ENCODE measurements around the gene SPAG16.

Gene SPAG16

DNA sequence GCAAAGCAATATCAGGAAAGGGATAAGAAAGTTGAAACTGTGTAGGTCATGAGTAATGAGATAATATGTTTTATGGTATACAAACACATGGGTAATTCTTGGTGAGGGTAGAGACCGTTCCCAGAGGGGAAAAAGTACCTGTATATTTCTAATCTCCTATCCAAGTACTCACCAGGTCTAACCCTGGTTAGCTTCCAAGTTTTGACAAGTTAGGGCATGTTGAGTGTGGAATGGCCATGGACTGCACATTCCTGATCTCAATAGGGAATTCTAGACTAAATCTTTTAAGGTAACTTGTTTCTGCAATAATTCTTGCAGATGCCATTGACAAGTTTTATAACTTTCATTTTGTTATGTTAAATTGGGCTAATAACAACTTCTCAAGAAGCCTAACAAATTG, 216.6 kb downstream of the SPAG16 start:
- H3K4me1 Mint-ChIP-seq = no peaks in the 10 kb centered on the region
- no peak overlapping the region for H3K27ac Mint-ChIP-seq
- no peak overlapping the region for H3K4me3 Mint-ChIP-seq
- DNase-seq = no peak
- no peaks in the 10 kb centered on the region for H3K9me3 Mint-ChIP-seq
- ATAC-seq = no peak
- H3K27me3 Mint-ChIP-seq = no peaks in the 10 kb centered on the region

DNA sequence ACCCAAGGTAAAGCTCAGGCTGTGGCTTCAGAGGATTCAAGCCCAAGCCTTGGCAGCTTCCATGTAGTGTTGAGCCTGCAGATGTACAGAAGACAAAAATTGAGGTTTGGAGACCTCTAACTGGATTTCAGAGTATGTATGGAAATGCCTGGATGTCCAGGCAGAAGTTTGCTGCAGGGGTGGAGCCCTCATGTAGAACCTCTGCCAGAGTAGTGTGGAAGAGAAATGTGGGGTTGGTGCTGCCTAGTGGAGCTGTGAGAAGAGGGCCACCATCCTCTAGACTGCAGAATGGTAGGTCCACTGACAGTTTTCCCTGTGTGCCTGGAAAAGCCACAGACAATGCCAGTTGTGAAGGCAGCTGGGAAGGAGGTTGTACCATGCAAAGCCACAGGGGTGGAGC, 239.9 kb downstream of the SPAG16 start:
- no peak overlapping the region for H3K4me3 Mint-ChIP-seq
- no peak for DNase-seq
- H3K27me3 Mint-ChIP-seq = no peaks in the 10 kb centered on the region
- no peaks in the 10 kb centered on the region for H3K4me1 Mint-ChIP-seq
- H3K27ac Mint-ChIP-seq = no peak overlapping the region
- H3K9me3 Mint-ChIP-seq = peaks cover 26 to 40% of the 10 kb centered on the region in 2 donors
- no peak for ATAC-seq

DNA sequence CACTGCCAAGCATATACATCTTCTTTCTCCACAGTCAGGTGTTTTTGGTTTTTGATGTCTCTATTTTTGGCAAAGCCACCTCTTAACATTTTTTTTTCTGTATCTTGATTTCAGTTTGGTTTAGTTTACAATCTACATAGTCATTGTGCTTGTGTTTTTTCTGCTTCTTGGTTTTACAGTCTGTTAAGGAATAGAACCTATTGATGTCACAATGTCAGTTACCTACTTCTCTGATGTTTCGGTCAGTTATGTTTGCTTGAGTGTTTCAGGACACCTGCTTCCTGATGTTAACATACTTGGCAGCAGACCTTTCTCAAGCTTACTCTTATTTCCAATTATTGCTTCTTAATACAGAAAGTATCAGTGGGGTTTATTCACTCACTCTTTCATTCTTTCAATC, 253.3 kb downstream of the SPAG16 start:
- H3K27ac Mint-ChIP-seq = no peak overlapping the region
- no peak overlapping the region for H3K4me3 Mint-ChIP-seq
- no peaks in the 10 kb centered on the region for H3K27me3 Mint-ChIP-seq
- no peaks in the 10 kb centered on the region for H3K9me3 Mint-ChIP-seq
- DNase-seq = no peak
- no peak for ATAC-seq
- H3K4me1 Mint-ChIP-seq = no peaks in the 10 kb centered on the region

DNA sequence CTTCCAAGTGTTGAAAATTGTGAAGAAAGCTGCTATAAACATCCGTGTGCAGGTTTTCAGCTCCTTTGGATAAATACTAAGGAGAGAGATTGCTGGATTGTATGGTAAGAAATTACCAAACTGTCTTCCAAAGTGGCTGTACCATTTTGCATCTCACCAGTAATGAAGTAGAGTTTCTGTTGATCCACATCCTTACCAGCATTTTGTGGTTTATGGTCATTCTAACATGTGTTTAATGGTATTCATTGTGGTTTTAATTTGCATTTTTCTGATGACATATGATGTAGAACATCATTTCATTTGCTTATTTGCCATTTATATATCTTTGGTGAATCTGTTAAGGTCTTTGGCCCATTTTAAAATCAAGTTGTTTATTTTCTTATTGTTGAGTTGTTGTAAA, 260.7 kb downstream of the SPAG16 start:
- no peaks in the 10 kb centered on the region for H3K9me3 Mint-ChIP-seq
- no peaks in the 10 kb centered on the region for H3K27me3 Mint-ChIP-seq
- no peak overlapping the region for H3K4me3 Mint-ChIP-seq
- no peaks in the 10 kb centered on the region for H3K4me1 Mint-ChIP-seq
- H3K27ac Mint-ChIP-seq = no peak overlapping the region
- ATAC-seq = no peak
- no peak for DNase-seq

DNA sequence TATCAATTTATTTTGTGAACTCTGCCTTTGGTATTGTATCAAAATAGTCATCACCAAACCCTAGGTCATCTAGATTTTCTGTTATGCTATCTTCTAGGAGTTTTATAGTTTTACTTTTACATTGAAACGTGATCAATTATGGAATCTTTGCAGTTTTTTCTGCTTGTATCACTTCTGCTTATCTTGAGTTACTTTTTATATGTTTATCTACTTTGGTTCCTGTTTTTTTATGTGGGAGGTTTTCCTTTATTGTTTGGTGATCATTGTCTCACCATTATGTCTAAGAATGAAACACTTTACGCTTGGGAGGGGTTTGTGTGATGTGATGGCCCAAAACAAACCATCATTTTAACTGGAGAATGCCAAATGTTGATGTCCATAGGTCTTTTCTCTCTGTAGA, 261.2 kb downstream of the SPAG16 start:
- no peaks in the 10 kb centered on the region for H3K4me1 Mint-ChIP-seq
- no peaks in the 10 kb centered on the region for H3K9me3 Mint-ChIP-seq
- no peaks in the 10 kb centered on the region for H3K27me3 Mint-ChIP-seq
- H3K4me3 Mint-ChIP-seq = no peak overlapping the region
- ATAC-seq = no peak
- DNase-seq = no peak
- no peak overlapping the region for H3K27ac Mint-ChIP-seq

DNA sequence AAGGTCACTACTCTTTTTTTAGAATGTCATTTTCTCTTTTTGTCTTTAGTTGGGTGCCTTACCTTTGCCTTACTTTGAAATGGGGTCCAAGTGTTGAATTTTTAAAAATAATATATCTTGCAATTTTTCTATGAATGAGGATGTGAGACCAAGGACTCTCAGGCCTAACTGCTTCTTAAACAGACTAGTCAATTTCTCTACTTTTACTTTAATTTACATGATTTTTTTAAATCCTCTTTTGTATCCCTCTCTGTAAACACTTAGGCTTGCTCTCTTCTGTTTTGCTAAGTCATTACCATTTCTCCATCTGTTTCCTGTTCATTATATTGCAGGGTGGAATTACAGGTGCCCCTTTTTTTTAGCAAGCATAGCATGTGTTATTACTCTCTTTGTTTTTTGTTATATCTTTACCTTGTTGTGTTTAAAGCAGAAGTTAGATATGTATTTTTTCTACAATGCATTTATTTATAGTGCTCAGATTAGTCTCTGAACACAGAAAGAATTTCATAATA, 261.8 kb downstream of the SPAG16 start:
- Mint-ChIP-seq H3K27me3 (no peaks in the 10 kb centered on the region), H3K4me1 (no peaks in the 10 kb centered on the region), H3K27ac (no peak overlapping the region), H3K9me3 (no peaks in the 10 kb centered on the region), H3K4me3 (no peak overlapping the region)
- ATAC-seq (no peak), DNase-seq (no peak)

DNA sequence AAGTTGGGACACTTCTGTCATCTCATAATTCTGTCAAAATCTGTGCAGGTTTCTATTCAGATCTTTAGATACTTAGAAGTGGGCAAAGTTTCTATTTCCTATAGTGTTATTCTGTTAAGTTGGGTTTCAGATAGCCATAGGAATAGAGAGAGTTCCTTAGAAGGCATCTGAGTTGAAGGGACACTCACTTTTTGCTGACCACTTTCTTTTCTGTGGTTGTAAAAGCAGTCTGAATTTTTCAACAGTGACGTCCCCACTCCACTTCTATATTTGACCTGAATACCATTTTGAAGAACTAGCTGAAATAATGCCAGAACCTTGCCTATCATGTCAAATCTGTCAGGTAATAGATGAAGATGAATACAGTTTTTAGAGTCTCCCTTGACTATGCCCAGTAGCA, 267.3 kb downstream of the SPAG16 start:
- Mint-ChIP-seq H3K4me3 (no peak overlapping the region), H3K27ac (no peak overlapping the region), H3K9me3 (peaks cover 12 to 22% of the 10 kb centered on the region in 2 donors), H3K27me3 (no peaks in the 10 kb centered on the region), H3K4me1 (no peaks in the 10 kb centered on the region)
- no peak for ATAC-seq
- no peak for DNase-seq

DNA sequence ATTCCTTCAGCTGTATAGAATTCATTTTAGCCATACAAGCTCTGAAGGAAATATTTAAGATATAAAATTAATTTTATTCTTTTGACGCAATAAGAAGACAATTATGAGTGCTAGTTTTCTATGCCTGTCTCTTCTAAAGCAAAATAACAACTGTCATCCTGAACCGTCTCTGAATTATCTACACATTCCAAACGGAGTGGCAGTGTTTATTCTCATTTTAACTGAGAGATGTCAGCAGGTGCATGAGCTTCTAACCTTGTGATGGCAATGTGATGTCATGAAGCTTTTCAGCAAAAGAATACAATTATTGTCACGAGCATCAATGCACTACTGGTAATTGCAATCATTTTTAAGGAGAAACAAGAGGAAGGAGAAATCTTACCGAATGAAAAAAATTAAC, 274.8 kb downstream of the SPAG16 start:
- Mint-ChIP-seq H3K27me3 (no peaks in the 10 kb centered on the region), H3K4me1 (no peaks in the 10 kb centered on the region), H3K27ac (no peak overlapping the region), H3K9me3 (peaks cover 16 to 25% of the 10 kb centered on the region in 2 donors), H3K4me3 (no peak overlapping the region)
- DNase-seq = no peak
- ATAC-seq = no peak

DNA sequence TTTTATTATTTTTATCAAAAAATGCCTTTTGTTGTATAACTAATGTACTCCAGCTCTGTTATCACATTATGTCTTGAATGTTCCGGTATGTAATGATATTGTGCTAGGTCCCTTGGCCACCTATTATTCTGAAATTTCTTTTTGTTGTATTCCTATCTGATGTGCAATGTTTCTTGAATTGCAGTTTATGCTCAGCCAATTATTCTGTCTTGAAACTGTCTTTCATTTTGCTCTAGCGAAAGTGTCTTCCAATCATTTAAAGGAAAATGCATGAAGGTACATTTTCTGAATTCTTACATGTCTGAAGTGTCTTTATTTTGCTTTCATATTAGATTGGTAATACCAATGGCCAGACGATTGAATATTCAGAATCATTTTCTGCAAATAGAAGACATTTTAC, 277.5 kb downstream of the SPAG16 start:
- ATAC-seq (no peak), DNase-seq (no peak)
- H3K9me3 Mint-ChIP-seq = peaks cover 5 to 23% of the 10 kb centered on the region in 2 donors
- no peaks in the 10 kb centered on the region for H3K4me1 Mint-ChIP-seq
- no peak overlapping the region for H3K4me3 Mint-ChIP-seq
- H3K27ac Mint-ChIP-seq = no peak overlapping the region
- no peaks in the 10 kb centered on the region for H3K27me3 Mint-ChIP-seq

DNA sequence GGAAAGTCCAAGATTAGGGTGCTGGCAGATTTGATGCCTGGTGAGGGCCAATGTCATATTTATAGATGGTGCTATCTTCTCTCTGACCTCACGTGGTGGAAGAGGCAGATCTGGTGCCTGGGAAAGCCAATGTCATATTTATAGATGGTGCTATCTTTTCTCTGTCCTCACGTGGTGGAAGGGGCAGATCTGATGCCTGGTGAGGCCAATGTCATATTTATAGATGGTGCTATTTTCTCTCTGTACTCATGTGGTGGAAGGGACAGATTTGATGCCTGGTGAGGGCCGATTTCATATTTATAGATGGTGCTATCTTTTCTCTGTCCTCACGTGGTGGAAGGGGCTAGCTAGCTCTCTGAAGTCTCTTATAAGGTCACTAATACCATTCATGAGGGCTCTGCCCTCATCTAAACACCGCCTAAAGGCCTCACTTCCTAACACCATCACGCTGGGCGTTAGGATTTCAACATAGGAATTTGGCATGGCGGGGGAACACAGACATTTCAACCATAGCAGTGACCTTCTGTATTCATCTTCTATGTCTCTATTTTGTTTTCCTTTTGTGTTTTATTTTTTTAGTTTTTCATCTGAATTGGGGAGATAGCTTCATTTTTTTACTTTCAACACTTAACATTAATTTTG, 278.4 kb downstream of the SPAG16 start:
- no peak for DNase-seq
- Mint-ChIP-seq H3K27ac (no peak overlapping the region), H3K27me3 (no peaks in the 10 kb centered on the region), H3K4me1 (no peaks in the 10 kb centered on the region), H3K9me3 (peaks cover 5 to 23% of the 10 kb centered on the region in 2 donors), H3K4me3 (no peak overlapping the region)
- no peak for ATAC-seq

DNA sequence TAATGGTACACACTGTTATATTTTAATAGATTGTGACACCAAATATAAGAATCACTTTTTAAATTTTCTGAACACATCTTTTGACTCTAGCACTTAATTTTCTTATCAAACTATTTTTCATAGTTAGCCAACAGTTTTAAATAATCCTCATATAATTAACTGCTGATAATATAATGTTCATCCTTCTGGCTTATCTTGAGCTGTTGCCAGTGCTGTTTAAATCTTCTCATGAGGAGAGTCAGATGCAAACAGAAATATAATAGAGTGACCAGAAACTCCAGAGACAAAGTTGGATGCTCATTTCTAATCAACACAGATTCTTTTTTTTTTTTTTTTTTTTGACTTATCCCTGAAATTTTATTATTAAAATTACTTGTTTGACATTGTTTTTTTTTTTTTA, 282.6 kb downstream of the SPAG16 start:
- H3K27me3 Mint-ChIP-seq = no peaks in the 10 kb centered on the region
- H3K9me3 Mint-ChIP-seq = peaks cover 5 to 23% of the 10 kb centered on the region in 2 donors
- H3K4me3 Mint-ChIP-seq = no peak overlapping the region
- ATAC-seq = no peak
- no peak overlapping the region for H3K27ac Mint-ChIP-seq
- DNase-seq = no peak
- H3K4me1 Mint-ChIP-seq = no peaks in the 10 kb centered on the region

DNA sequence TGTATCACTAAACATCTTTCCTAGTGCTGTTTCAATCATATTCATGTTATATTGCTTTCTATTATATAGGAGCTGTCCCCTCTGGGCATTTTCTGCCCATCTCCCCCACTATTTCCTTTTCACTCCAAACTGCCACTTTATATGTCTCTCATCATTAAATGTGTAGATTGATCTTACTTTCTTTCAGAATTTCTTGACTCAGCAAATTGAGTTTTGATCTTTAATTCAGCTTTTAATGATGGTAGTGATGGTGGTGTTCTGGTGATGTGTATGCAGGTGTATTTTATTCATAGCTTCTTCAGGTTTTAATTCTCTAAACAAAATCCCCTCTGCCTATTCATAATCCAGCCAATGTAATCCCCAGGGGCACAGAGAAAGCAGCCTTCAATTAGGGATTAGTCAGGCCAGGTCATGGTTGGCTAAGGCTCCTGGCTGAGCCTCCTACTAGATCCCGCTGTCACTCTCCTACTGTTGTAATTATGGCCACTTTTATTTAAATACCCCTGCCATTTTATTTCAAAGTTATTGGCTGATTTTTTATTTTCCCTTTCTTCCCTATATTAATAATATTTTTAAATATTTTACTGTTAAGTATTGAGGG, 325.4 kb downstream of the SPAG16 start:
- no peak overlapping the region for H3K27ac Mint-ChIP-seq
- ATAC-seq (no peak), DNase-seq (no peak)
- no peaks in the 10 kb centered on the region for H3K9me3 Mint-ChIP-seq
- H3K4me3 Mint-ChIP-seq = no peak overlapping the region
- H3K27me3 Mint-ChIP-seq = no peaks in the 10 kb centered on the region
- H3K4me1 Mint-ChIP-seq = no peaks in the 10 kb centered on the region

DNA sequence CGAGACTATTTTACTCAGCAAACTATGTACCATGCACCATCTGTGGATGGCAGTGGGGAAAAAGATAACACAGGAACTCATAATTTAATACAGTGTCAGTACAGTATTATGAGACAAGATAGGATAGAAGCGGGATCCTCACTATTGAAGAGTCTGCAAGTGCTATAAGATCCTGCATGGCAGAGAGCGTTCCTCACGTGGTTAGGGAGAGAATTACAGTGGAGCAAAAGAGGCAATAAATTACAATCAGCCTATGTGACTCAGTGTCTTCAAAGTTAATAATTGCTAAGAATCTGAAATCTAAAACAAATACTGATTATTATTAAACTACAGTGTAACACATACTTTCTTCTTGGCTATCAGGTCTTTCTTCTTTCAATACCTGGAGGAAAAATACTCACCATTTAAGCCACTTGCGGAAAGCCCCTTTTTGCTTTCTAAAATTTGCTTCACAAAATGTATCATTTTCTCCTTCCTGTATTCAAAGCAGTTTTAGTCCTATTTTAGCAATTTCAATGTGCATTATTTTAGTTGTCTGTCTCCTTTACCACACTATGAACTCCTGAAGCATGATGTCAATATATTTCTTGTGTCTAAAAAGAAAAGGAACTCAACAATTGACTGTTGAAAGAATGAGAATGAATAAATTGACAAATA, 342.9 kb downstream of the SPAG16 start:
- no peak for ATAC-seq
- DNase-seq = no peak
- no peaks in the 10 kb centered on the region for H3K4me1 Mint-ChIP-seq
- H3K27ac Mint-ChIP-seq = no peak overlapping the region
- H3K27me3 Mint-ChIP-seq = no peaks in the 10 kb centered on the region
- H3K9me3 Mint-ChIP-seq = peaks cover 2 to 4% of the 10 kb centered on the region in 2 donors
- H3K4me3 Mint-ChIP-seq = no peak overlapping the region

DNA sequence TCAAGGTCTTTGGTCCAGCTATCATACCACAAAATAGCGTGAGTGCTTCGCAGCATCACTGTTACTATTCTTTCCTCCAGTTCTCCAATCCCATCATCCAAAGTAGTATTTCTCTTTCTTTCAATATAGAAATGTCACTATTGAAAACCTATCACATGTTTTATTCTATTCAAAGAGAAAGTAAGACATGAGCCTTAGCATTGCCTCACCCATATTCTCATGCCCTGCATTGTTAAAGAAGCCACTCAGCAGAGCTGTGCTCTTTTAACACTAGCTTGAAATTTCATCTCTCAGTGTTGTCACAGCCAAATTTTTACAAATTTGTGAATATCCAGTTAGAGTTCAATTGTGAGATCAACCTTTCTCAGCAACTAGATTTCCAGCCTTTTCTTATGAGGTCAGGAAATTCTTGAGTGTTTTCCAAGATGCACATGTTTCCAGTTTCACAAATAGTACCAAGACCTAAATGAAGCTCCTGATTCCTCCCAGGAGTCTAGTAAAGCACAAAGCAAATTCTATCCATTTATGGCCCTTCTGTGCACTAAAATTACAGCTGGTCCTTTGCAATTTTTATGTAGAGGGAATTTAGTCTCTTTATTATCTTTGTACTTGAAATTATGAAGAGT, 343.7 kb downstream of the SPAG16 start:
- H3K4me3 Mint-ChIP-seq = no peak overlapping the region
- H3K27ac Mint-ChIP-seq = no peak overlapping the region
- peaks cover 10% of the 10 kb centered on the region in 2 donors for H3K9me3 Mint-ChIP-seq
- no peak for DNase-seq
- no peaks in the 10 kb centered on the region for H3K4me1 Mint-ChIP-seq
- H3K27me3 Mint-ChIP-seq = no peaks in the 10 kb centered on the region
- no peak for ATAC-seq

DNA sequence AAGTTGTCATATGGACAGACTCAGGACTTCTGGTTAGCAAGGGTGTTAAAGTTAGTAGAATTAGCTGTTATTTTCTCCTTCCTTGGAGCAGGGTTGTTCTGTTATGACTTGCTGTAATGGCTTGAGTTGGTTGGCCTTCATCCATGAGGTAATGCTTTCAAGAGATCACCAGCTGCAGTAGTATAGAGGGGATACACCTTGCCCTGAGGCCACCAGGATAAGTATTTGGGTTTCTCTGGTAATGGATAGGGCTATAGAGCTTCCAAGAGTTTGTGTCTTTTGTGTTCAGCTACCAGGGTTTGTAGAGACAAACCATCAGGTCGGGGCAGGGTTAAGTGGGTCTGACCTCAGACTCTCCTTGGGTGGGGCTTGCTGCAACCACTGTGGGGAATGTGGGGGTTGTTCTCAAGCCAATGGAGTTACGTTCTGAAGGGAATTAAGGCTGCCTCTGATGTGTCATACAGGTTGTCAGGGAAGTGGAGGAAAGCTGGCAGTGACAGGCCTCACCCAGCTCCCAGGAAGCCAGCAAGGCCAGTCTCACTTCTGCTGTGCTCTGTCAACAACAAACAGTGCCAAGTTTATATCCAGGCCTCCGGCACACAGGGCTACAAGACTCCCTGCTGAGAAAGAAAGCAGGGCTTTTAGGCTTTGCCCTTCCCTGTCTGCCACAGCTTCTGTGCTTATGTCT, 356.6 kb downstream of the SPAG16 start:
- Mint-ChIP-seq H3K27ac (no peak overlapping the region), H3K4me3 (no peak overlapping the region), H3K9me3 (peaks cover 5 to 7% of the 10 kb centered on the region in 2 donors), H3K4me1 (no peaks in the 10 kb centered on the region), H3K27me3 (no peaks in the 10 kb centered on the region)
- ATAC-seq (no peak), DNase-seq (no peak)

DNA sequence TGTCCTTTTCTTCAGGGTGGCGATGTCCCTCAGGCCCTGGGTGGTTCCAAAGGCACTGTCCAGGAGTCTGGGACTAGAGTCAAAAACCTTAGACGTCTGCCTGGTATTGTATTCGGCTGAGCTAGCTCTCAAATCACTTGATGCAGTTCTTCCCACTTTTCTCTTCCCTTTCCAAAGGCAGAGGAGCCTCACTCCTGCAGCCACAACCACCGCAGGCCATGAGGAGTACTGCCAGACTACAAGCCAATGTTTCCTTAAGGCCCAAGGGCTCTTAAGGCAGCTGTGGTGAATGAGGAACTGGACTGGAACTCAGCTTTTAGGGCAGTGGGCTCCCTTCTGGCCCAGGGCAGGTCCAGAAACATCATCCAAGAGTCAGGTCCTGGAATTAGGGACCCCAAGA, 360.7 kb downstream of the SPAG16 start:
- no peak overlapping the region for H3K27ac Mint-ChIP-seq
- no peaks in the 10 kb centered on the region for H3K9me3 Mint-ChIP-seq
- no peak for DNase-seq
- H3K4me1 Mint-ChIP-seq = no peaks in the 10 kb centered on the region
- H3K4me3 Mint-ChIP-seq = no peak overlapping the region
- no peaks in the 10 kb centered on the region for H3K27me3 Mint-ChIP-seq
- no peak for ATAC-seq
